Anterior cingulate cortex (tissue), 58 donors: ENCODE data around the gene MTA1.

Experiments
- DNase-seq, 58 donors: peaks; one replicate each; lab custom pipeline; 2025; lab: John Stamatoyannopoulos, UW

MTA1 gene

GRCh38 chr14:105400016-105400415 is 19.6 kb upstream of the MTA1 start:
- no peak for DNase-seq

GRCh38 chr14:105401699-105402098 is 17.9 kb upstream of the MTA1 start:
- no peak for DNase-seq

GRCh38 chr14:105408592-105408991 is 11.0 kb upstream of the MTA1 start:
- no peak for DNase-seq

GRCh38 chr14:105409364-105409763 is 10.3 kb upstream of the MTA1 start:
- DNase-seq: no peak

GRCh38 chr14:105410642-105411016 is 9.0 kb upstream of the MTA1 start:
- DNase-seq: no peak

- DNase-seq: no peak
These were observed 8.3 kb upstream of the MTA1 start for GRCh38 chr14:105411017-105411941.

- DNase-seq: no peak
These were observed 7.4 kb upstream of the MTA1 start for GRCh38 chr14:105411985-105412770.

GRCh38 chr14:105412771-105413543 is 6.7 kb upstream of the MTA1 start:
- DNase-seq: no peak

GRCh38 chr14:105413544-105413886 is 6.1 kb upstream of the MTA1 start:
- peak in 36 of 58 donors; percentile 19 to 83 (median 52) for DNase-seq

- DNase-seq: peak; percentile 23 to 88 (median 68)
These were observed 4.9 kb upstream of the MTA1 start for GRCh38 chr14:105414456-105415371.

- no peak for DNase-seq
These were observed 3.9 kb upstream of the MTA1 start for GRCh38 chr14:105415481-105416428.

- DNase-seq: no peak
These were observed 3.0 kb upstream of the MTA1 start for GRCh38 chr14:105416671-105417070.

- DNase-seq: no peak
These were observed 1.9 kb upstream of the MTA1 start for GRCh38 chr14:105417690-105418121.

GRCh38 chr14:105418269-105419194 is 1.1 kb upstream of the MTA1 start:
- no peak for DNase-seq

- no peak for DNase-seq
These were observed 710 bp downstream of the MTA1 start for GRCh38 chr14:105420101-105420973.

GRCh38 chr14:105420974-105421674 is 1.5 kb downstream of the MTA1 start:
- no peak for DNase-seq
